GM21515 (cell line): ENCODE results near the gene IL36A.

ENCODE experiments used
- ATAC-seq: cut with Tn5 transposase; IDR thresholded peaks from one replicate; pipeline ENCODE4 v1.9.1; 2021; ENCODE audit not compliant: unreplicated experiment

Gene IL36A, protein sequence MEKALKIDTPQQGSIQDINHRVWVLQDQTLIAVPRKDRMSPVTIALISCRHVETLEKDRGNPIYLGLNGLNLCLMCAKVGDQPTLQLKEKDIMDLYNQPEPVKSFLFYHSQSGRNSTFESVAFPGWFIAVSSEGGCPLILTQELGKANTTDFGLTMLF

DNA sequence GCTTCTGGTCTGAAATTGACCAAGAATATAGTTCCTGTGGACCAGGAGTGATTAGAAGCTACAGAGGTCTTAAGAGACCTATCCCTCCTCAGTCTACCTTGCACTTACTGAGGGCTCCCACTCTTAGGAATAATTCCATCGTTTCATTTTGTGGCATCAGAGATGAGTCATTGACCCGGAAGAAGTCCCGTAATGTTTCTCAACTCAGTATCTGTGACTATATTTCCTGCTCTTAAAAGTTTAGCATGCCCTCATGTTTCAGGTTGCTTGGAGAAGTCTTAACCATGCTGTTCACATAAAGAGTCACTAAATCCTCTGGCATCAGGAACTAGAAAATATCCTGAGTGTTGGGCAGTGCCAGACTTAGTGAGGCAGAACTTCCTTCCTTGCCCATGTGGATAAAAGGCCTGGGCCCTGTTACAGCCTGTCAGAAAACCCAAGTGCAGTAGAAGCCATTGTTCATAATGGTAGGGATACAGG, at the start of gene IL36A:
Gene IL36A, plus strand, starts transcription at position 430 of the 480 bp plus-strand sequence. CDS start 413 bp downstream, outside the sequence.
- ATAC-seq: no peak

DNA sequence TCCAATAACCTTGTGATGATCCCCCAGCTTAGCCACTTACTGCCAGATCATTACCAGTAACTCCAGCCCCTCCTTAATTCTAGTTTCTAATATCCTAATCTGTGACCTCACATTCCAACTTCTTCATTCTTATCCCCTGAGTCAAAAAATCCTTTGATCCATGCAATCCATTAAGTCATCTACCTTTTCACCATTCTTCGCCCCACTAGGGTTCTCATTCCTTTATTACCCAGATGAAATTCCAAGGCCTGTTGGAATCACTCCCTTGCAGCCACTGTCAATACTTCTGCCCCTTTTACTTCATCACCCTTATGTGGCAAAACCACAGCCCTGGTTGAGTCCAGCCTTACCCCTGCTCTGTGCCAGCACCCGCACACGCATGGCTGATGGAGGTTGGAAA, 47.7 kb upstream of the IL36A start:
- ATAC-seq: no peak

DNA sequence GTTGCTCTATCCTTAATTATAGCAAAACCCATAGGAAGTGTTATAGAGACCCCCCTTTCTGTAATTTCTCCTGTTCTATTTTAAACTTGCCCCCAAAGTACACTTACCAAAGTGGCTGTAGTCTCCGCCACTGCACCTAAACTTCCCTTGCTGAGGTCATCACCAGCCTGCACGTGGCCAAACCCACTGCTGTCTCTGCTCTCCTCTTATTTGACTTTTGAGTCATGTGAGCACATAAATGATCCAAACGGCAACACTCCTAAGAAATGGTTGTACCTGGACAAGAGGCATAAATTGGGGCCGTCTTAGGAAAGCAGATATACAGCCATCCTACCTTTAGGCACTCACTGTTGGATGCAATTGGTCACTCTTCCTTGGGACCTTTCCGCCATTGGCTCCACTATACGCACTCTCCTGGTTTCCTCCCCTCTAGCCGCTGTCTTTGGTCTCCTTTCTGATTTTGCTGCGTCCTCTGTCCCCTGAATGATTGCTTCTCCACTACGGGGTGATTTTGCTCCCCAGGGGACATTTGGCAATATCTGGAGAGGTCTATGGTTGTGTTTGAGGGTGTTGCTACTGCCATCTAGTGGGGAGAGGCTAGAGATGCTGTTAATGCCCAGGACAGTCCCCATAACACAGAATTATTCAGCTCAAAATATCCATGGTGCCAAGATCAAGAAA, 46.7 kb upstream of the IL36A start:
- ATAC-seq: no peak

DNA sequence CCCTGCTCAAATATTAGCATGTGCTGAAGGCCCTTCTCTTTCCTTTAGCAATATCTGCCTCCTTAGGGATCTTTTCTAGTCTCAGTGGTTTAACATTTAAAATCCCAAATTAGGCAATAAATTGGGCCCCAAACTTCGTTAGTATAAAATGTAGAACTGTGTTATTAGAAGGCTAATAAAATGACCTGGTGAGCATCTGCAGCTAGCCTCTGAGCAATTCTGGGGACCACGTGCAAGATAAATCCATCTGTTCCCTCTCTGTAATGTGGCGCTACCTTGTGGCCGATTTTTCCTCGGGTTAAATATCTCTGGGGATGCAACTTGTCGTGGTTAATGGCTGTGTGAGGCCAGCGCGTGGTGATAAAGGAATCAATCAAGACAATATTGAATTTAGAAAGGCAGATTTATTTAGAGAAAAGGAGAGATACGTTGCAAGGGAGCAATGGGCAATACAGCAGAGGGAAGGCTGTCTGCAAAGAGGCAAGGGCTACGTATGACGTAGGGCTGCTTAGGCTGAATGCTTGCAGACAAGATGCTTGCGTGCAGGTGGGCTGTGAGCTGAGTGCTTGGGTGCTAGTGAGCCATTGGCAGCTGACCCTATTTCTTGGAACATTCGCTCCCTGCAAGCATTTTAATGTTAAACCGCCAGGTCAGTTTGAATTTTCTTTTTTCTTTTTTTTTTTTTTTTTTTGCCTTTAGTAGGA, 46.0 kb upstream of the IL36A start:
- no peak for ATAC-seq

DNA sequence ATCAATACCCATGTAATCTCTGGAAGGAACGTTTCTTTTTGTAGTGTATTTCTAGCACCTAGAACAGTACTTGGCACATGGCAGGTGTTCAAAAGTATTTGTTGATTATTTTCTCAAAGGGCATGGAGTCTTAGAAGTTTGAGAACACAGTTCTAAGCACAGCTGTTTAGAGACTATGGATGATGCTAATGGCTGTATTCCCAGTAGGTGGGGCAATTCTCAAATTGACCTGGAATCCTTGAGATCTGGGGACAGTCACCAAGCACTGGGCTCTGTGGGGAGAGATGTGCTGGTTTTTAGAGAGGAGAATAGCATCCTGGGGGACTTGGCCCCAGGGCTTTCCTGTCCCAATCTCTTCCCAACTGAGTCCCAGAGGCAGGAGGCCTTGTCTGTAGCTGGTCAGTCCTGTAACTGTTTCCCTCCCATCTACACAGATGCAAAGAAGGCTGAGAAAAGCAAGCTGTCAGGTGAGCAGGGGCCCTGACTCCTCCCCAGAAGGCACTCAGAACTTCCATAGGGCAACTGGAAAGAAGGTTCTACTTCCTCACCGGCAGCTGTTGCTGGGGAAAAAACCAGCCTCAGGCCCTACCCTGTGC, 44.9 kb upstream of the IL36A start:
- no peak for ATAC-seq

DNA sequence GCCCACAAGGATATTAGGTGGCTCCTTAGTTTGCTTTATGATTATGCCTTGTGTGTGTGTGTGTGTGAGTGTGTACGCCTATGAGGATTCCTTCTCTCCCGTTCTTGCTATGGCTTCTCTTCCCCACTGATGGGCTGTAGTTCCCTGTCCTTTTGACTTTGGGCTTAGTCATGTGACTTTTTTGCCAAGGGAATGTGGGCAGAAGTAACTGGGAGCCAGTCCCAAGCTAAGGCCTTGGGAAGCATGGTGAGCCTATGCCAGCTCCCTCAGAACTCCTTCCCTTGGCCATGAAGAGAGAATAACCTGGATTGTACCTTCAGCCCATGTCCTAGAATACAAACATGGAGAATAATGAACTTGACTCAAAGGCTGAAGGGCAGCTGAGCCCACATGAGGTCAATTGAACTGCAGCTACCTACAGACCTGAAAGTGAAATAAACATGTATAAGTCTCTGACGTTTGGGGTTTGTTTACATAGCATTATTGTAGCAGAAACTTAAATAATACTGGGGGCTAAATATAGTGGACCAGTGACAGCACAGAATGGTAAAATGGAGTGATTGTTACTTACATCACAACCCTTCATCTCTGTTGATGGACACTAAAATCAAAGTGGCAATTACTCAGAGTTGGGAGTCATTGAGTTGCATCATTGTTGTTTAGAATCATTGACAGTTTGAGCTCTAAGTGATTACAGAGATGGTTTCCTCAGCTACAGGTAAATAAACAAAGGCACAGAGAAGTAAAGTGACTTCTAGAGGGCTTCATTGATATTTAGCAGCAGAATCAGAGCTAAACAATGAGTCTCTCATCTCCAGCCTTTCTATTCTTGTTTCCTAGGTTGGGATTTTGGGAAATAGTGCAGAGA, 42.7 kb upstream of the IL36A start:
- ATAC-seq: no peak

DNA sequence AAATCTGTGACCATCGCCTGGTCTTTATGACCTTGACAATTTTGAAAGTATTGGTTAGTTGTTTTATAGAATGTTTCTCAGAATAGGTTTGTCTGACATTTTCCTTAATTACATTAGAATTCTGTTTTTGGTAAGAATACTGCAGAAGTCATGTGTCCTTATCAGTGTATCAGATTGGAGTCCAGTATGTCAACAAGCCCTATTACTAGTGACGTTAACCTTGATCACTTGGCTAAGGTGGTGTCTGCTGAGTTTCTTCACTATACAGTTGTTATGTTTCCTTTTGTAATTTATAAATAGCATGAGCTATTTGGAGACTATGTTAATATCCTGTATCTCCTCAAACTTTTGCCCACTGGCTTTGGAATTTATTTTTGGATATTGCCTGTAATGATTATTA, 38.2 kb upstream of the IL36A start:
- no peak for ATAC-seq

DNA sequence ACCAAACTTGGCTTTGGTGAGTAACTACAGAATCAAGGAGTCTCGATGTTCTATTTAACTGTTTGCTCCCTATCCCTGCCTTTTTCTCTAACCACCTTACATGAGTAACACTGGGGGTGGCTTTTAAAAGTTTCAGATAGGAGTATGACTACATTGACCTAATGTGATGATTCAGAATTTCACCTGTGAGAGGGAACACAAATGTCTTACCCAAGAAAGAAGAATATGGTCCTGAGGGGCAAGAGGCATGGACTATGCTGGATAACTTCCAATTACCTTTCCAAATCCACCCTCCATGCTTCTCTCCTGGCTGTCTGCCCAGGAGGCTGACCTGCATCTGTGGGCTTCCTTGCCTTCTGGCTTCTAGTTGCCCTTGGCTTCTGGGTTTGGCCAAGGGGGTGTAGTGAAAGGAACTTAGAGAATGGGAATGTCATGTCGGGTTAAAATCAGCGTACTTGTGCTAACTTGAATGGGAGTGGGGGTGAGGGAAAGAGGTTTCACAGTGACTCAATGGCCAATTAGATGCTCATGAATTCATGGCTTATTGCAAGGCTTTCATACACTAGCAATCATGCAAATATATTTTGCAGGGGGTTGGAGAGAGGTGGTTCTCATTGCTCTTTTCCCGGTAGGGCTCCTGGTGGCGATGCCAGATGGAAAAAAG, 32.7 kb upstream of the IL36A start:
- ATAC-seq: no peak

DNA sequence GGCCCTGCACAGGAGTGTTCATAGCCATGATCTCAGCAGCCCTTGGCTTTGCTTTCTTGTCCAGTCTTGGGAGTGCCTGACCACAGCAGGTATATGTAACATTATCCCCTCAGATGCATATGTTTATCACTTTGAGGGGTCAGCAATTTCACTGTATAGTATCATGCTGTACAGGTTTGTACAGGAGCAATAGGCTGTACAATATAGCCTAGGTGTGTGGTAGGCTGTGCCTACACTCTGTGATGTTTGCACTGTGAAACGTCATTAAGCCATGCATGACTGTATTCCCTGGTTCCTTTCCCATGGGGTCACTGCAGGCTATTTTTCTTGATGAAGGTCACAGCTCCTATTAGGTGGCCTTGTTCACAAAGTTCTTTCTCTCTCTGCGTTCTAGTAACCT, 32.1 kb upstream of the IL36A start:
- no peak for ATAC-seq

DNA sequence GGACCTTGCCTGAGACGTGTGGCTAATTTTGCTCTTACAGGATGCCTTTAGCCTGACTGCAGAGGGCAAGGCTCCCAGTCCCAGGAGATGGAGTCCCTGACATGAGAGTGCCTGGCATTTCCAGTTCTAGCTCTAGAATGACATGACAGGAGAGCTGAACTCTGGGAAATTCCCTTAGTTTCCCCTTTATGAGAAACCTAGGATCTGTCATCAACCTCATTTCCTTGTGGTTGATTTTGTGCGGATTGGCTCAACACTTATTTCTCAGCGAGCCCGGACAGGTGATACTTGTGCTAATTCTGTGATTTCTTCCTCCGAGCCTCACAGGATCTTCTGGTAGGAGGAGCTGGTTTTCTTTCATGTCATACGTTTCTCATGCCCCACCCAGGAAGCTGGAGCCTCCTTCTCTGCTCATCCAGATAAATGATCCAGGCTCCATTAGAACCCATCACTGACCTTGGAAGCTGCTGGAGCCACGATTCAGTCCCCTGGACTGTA, 27.7 kb upstream of the IL36A start, which contains the start of gene IL36G:
Gene IL36G, plus strand, starts transcription at position 448 of the 498 bp plus-strand sequence. CDS start 633 bp downstream, outside the sequence.
- no peak for ATAC-seq

DNA sequence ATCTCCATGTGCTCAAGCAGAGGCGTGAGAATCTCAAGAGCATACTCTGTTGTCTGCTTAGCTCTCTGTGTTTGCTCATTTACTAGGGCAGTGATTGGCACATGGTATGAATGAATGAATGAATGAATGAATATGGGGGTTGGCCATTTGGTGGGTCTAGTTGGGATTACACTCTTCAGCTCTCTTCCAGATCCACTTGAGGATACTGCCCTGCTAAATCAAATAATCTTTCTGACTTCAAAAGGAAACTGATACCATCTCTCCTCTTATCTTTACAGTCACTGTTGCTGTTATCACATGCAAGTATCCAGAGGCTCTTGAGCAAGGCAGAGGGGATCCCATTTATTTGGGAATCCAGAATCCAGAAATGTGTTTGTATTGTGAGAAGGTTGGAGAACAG, 25.5 kb upstream of the IL36A start:
- no peak for ATAC-seq

DNA sequence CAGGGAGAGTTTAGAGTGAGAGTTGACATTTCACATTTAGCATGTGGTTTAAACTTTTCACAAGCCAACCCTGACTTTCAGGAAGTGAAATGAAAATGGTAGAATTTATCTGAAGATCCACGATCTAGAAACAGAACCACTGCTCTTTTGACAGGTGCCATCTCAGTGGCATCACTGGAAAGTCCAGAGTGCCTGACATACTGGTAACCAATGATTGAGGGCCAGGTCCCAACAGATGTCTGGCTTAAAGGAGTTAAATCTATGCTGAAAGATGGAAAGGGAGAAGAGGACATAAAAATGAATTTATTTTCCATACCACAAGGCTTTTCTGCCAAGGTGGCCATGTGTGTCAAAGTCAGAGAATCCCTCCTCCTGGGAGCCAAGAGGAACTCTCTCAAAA, 24.7 kb upstream of the IL36A start:
- ATAC-seq: no peak

DNA sequence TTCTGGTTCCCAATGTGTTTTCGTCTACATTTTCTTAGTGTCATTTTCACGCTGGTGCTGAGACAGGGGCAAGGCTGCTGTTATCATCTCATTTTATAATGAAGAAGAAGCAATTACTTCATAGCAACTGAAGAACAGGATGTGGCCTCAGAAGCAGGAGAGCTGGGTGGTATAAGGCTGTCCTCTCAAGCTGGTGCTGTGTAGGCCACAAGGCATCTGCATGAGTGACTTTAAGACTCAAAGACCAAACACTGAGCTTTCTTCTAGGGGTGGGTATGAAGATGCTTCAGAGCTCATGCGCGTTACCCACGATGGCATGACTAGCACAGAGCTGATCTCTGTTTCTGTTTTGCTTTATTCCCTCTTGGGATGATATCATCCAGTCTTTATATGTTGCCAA, 20.2 kb upstream of the IL36A start:
- ATAC-seq: no peak

DNA sequence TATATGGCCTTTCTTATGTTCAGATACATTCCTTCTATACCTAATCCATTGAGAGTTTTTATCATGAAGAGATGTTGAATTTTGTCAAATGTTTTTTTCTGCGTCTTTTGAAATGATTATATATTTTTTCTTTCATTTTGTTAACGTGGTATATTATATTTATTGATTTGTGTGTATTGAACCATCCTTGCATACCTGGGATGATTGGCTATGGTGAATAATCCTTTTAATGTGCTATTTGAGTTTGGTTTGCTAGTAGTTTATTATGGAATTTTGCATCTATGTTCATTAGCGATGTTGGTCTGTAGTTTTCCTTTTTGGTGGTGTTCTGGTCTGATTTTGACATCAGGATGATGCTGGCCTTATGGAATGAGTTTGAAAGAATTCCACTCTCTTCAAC, 15.6 kb upstream of the IL36A start:
- no peak for ATAC-seq

DNA sequence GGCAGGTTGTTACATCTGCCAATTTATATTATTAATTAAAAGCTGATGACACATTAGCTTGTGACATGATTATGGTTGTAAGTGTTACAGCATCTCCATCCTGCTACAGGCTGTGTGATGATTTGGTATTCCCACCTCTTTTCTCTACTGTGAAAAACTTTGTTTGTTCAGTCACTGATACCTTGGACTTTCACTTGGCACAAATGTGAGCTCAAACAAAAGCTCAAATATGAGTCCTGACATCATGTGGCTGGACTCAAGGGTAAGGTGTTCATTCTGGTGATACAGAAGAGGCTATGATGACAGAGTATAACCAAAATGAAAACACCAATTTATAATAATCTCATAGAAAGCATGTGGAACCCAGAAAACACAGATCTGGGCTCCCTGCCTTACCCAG, 11.4 kb upstream of the IL36A start:
- ATAC-seq: no peak

DNA sequence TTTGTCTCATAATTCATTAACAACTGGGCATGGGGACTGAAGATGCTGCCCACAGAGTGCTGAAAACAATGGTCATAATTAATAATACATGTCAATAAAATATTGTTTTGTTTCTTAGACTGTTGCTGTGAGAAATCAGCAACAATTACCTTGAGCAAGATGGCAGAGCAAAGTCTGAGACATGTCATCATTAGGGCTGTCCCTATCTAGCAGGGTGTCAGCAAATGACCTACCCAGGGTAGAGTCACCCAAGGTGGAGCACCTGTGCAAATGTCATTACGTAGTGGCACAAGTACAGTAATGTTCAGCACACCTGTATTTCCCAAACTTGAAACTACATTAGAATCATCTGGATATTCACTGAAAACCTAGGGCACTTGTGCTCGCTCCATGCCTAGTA, 10.6 kb upstream of the IL36A start:
- ATAC-seq: no peak

DNA sequence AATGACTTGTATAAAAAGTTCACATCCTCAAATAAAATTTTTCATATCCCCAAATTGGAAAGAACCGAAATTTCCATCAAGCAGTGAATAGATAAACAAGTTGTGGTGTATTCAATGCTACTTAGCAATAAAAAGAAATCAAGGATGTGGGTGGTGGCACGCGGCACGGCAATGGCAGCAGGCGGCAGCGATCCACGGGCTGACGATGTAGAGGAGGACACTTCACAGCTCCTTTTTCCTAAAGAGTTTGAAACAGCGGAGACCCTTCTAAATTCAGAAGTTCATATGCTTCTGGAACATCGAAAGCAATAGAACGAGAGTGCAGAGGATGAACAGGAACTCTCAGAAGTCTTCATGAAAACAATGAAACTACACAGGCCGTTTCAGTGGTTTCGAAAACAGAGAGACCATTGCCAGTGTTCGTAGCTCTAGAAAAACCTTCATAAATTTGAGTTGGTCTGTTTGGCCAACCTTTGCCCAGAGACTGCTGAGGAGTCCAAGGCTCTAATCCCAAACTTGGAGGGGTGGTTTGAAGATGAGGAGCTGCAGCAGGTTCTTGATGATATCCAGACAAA, 9.8 kb upstream of the IL36A start:
- no peak for ATAC-seq

DNA sequence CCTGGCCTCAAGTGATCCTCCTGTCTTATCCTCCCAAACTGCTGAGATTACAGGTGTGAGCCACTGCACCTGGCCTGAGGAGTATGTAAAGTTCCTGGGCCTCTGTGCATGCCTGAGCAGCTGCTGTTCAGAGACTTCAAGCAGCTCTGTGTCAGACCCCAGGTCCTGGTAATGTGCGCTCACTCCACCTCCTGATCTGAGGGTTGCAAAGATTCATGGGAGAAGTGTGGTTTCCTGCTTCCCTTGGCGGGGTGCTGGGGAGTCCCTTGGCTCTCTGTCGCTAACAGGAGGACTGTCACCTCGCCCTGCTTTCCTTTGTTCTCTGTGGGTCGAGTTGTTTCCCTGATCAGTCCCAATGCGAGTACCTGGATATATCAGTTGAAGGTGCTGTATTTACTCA, 8.6 kb upstream of the IL36A start:
- no peak for ATAC-seq

DNA sequence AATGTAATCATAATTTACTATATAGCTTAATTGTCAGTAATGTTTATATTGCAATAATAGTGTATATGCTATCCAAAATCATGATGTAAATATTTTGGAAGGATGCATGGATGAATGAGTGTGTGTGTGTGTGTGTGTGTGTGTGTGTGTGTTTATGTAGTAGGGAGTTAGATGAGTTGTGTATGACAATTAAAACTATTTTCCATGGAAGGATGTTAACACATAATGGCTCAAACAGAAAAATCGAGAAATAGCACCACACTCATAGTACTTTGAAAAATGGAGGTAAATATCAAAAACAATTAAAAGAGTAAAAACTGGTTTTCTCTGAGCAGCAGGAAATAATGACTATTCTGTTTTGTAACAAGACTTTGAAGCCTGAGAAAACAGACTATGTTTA, 8.1 kb upstream of the IL36A start:
- ATAC-seq: no peak

DNA sequence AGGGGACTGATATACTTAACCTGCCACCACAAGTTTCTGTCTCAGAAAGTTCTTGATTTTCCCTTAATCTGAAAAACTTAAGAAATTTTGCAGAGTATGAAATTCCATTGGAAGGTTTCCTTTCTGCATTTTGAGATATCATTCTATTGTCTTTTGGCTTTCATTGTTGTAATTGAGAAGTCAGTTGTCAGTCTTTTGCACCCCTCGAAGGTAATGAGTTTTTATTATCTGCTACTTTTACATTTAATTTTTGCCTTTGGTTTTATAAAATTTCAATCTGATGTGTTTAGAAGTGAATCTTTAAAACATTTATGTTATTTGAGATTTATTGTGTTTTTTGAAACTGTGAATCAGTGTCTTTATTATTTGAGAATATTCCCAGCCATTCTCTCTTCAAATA, 4.8 kb upstream of the IL36A start:
- ATAC-seq: no peak
